NOMO-1 treated with DMSO at 0.1 percent for 48 hours (cell line): ENCODE results near the gene DERL2.

Experiments
- DNase-seq: peaks from one replicate; lab custom pipeline; 2025; ENCODE audit not compliant: unreplicated experiment; lab: John Stamatoyannopoulos, UW

Gene DERL2

GRCh38 chr17:5485270-5486205 lies at the start of gene DERL2:
Gene DERL2 (minus strand): TSS chr17:5486178. CDS start chr17:5486161, 17 bp downstream.
- DNase-seq, result no peak

- DNase-seq, result no peak
Measured at GRCh38 chr17:5535436-5535835, 49.5 kb upstream of the DERL2 start.

- no peak for DNase-seq
Measured at GRCh38 chr17:5533486-5534315, 47.7 kb upstream of the DERL2 start.

- DNase-seq, result no peak
Measured at GRCh38 chr17:5532581-5532980, 46.6 kb upstream of the DERL2 start.

GRCh38 chr17:5531085-5531418 lies 45.1 kb upstream of the DERL2 start:
- DNase-seq, result no peak

GRCh38 chr17:5530265-5531084 lies 44.5 kb upstream of the DERL2 start:
- no peak for DNase-seq

- no peak for DNase-seq
Measured at GRCh38 chr17:5527601-5528250, 41.7 kb upstream of the DERL2 start.

GRCh38 chr17:5526821-5527598 lies 41.0 kb upstream of the DERL2 start:
- DNase-seq, result peak; percentile 74

- DNase-seq, result no peak
Measured at GRCh38 chr17:5523249-5523648, 37.3 kb upstream of the DERL2 start.

- no peak for DNase-seq
Measured at GRCh38 chr17:5522476-5522875, 36.5 kb upstream of the DERL2 start.

GRCh38 chr17:5516060-5516792 lies 30.2 kb upstream of the DERL2 start:
- DNase-seq, result no peak

- no peak for DNase-seq
Measured at GRCh38 chr17:5514976-5515375, 29.0 kb upstream of the DERL2 start.

- DNase-seq, result peak; percentile 6
Measured at GRCh38 chr17:5513628-5514027, 27.6 kb upstream of the DERL2 start.

GRCh38 chr17:5511401-5512225 lies 25.6 kb upstream of the DERL2 start:
- no peak for DNase-seq

- DNase-seq, result no peak
Measured at GRCh38 chr17:5510771-5511170, 24.8 kb upstream of the DERL2 start.

GRCh38 chr17:5509482-5509881 lies 23.5 kb upstream of the DERL2 start:
- DNase-seq, result no peak

- no peak for DNase-seq
Measured at GRCh38 chr17:5508810-5509209, 22.8 kb upstream of the DERL2 start.

- DNase-seq, result no peak
Measured at GRCh38 chr17:5506307-5506706, 20.3 kb upstream of the DERL2 start.
